Measurements from ENCODE around the gene DNAJC30.
"Not testable (repeated sequence)": the region's sequence is repeated elsewhere in the genome, so short reads cannot be mapped to it uniquely, and the experiment has no call there.

The DNAJC30 gene

GRCh38 chr7:73683056-73683787 is at the start of gene DNAJC30, which contains the start of gene BUD23:
DNAJC30 (minus strand) TSS chr7:73683453; CDS start chr7:73683423, 30 bp downstream.
BUD23 (plus strand) TSS chr7:73683597; CDS start chr7:73683626, 29 bp downstream.
- DNase-seq: peak; percentile 95

GRCh38 chr7:73732397-73732796 is 49.1 kb upstream of the DNAJC30 start:
- no peak for DNase-seq

GRCh38 chr7:73730485-73730884 is 47.2 kb upstream of the DNAJC30 start:
- no peak for DNase-seq

- DNase-seq: no peak
Observed at GRCh38 chr7:73728551-73728950, 45.3 kb upstream of the DNAJC30 start.

- DNase-seq: no peak
Observed at GRCh38 chr7:73727952-73728351, 44.7 kb upstream of the DNAJC30 start.

GRCh38 chr7:73726083-73726466 is 42.8 kb upstream of the DNAJC30 start:
- no peak for DNase-seq

GRCh38 chr7:73723813-73724212 is 40.6 kb upstream of the DNAJC30 start:
- no peak for DNase-seq

GRCh38 chr7:73722785-73723184 is 39.5 kb upstream of the DNAJC30 start:
- DNase-seq: no peak

- not testable (repeated sequence) for DNase-seq
Observed at GRCh38 chr7:73722182-73722581, 38.9 kb upstream of the DNAJC30 start.

GRCh38 chr7:73721377-73721817 is 38.1 kb upstream of the DNAJC30 start:
- no peak for DNase-seq

GRCh38 chr7:73720443-73720842 is 37.2 kb upstream of the DNAJC30 start:
- not testable (repeated sequence) for DNase-seq

GRCh38 chr7:73719806-73720169 is 36.5 kb upstream of the DNAJC30 start:
- no peak for DNase-seq

- DNase-seq: peak; percentile 71
Observed at GRCh38 chr7:73718905-73719805, 35.9 kb upstream of the DNAJC30 start, which contains the start of gene STX1A. STX1A (minus strand) TSS chr7:73719669; CDS start chr7:73719631, 38 bp downstream.

GRCh38 chr7:73718438-73718881 is 35.2 kb upstream of the DNAJC30 start:
- no peak for DNase-seq

GRCh38 chr7:73717991-73718405 is 34.7 kb upstream of the DNAJC30 start:
- peak; percentile 94 for DNase-seq

GRCh38 chr7:73717025-73717807 is 34.0 kb upstream of the DNAJC30 start:
- peak; percentile 51 for DNase-seq

- no peak for DNase-seq
Observed at GRCh38 chr7:73716318-73716890, 33.2 kb upstream of the DNAJC30 start.

GRCh38 chr7:73715648-73716317 is 32.5 kb upstream of the DNAJC30 start:
- DNase-seq: peak; percentile 97

- DNase-seq: not testable (repeated sequence)
Observed at GRCh38 chr7:73713319-73713718, 30.1 kb upstream of the DNAJC30 start.

- DNase-seq: no peak
Observed at GRCh38 chr7:73712773-73713172, 29.5 kb upstream of the DNAJC30 start.

- no peak for DNase-seq
Observed at GRCh38 chr7:73708961-73709549, 25.8 kb upstream of the DNAJC30 start.
